Measurements from ENCODE around the gene DTX1.

The DTX1 gene

GRCh38 chr12:113056631-113057488, at the start of gene DTX1:
DTX1 (plus strand) TSS chr12:113056730; CDS start chr12:113058193, 1,463 bp downstream.
- peak in 1 of 2 donors; percentile 29 for DNase-seq (ENCODE audit: low read depth in 2 of 2)

DNA sequence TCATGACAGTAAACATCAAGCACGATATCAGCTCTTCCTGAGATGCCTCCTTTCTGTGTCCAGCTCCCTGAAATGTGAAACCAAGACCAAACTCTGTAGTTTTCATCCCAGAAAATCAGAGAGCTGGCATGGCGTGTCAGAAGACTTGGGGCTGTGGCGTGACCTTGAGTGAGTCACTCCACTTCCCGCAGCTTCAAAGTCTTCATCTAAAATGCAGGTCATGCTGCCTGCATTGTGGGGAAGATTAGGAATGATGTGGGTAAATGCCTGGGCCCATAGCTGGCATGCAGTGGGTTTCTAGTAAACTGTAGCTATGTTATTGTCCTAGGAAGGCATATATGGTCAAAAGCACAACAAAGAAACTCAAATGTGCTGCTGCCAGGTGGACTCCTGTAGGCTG, 49.4 kb upstream of the DTX1 start:
- no peak for DNase-seq (ENCODE audit: low read depth in 2 of 2)

GRCh38 chr12:113010701-113011100, 45.8 kb upstream of the DTX1 start:
- DNase-seq (ENCODE audit: low read depth in 2 of 2): no peak

DNA sequence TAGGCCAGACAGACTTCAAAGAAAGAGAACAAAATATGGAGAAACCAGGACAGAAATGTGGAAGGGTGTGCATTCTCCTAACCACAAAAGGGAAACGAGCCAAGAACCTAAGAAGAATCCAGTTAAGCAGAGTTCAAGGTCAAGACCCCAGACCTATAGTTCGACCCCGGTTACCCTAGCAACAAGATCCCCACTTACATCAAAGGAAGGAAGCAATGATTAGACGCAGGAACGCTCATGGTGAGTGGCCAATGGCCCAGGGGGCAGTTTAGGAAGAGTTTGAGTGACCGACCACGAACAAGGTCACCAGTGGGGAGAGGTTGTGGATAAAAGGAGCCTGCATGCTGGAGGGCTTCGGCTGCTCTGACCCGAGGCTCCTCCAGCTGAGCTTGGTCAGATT, 42.0 kb upstream of the DTX1 start:
- DNase-seq (ENCODE audit: low read depth in 2 of 2): no peak

DNA sequence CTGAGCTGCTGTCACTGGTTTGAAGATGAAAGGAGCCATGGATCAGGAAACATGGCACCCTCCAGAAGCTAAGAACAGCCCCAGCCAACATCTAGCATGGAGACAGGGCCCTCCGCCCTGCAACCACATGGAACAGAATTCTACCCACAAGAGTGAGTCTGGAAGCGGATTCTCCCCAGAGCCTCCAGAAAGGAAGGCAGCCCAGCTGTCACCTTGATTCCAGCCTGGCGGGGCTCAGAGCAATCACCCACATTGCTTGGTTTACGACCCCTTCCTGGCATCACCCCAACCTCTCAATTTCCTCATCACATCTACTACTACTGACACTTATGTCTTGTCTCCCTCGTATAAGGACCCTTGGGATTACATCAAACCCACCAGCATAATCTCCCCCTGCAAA, 39.7 kb upstream of the DTX1 start:
- no peak for DNase-seq (ENCODE audit: low read depth in 2 of 2)

GRCh38 chr12:113019025-113019424, 37.5 kb upstream of the DTX1 start:
- no peak for DNase-seq (ENCODE audit: low read depth in 2 of 2)

GRCh38 chr12:113021500-113021899, 35.0 kb upstream of the DTX1 start:
- no peak for DNase-seq (ENCODE audit: low read depth in 2 of 2)

GRCh38 chr12:113022563-113023297, 33.8 kb upstream of the DTX1 start:
- DNase-seq (ENCODE audit: low read depth in 2 of 2): no peak

DNA sequence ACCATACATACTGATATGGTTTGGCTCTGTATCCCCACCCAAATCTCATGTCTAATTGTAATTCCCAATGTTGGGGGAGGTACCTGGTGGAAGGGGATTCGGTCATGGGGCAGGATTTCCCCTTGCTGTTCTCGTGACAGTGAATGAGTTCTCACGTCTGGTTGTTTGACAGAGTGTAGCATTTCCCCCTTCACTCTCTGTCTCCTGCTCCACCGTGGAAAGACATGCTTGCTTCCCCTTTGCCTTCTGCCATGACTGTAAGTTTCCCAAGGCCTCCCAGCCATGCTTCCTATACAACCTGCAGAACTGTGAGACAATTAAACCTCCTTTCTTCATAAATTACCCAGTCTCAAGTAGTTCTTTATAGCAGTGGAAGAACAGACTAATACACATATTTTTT, 28.8 kb upstream of the DTX1 start:
- no peak for DNase-seq (ENCODE audit: low read depth in 2 of 2)

- DNase-seq (ENCODE audit: low read depth in 2 of 2): no peak
Measured at GRCh38 chr12:113030875-113031525, 25.5 kb upstream of the DTX1 start.

GRCh38 chr12:113039911-113040445, 16.6 kb upstream of the DTX1 start:
- no peak for DNase-seq (ENCODE audit: low read depth in 2 of 2)

- no peak for DNase-seq (ENCODE audit: low read depth in 2 of 2)
Measured at GRCh38 chr12:113040722-113041171, 15.8 kb upstream of the DTX1 start.

- DNase-seq (ENCODE audit: low read depth in 2 of 2): no peak
Measured at GRCh38 chr12:113041560-113041959, 15.0 kb upstream of the DTX1 start.

GRCh38 chr12:113043240-113043639, 13.3 kb upstream of the DTX1 start:
- no peak for DNase-seq (ENCODE audit: low read depth in 2 of 2)

GRCh38 chr12:113044516-113044915, 12.0 kb upstream of the DTX1 start:
- no peak for DNase-seq (ENCODE audit: low read depth in 2 of 2)

DNA sequence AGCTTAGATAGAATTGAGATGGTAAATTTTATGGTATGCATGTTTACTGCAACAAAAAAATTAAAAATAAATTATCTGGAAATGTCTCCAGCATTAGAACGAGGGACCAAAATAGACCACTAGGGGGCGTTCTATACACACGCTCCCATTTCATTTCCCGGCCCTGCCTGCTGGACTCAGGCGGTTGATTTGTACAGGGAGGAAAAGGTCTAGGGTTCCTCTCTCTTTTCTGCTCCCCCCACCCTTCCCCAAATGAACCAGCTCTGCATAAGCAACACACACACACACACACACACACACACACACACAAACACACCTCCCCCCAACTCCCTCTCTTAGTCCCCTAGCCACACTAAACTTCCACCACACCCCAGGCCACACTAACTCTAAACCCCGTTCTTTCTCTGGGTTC, 7.8 kb upstream of the DTX1 start:
- DNase-seq (ENCODE audit: low read depth in 2 of 2): peak; percentile 26 to 38

GRCh38 chr12:113049976-113050742, 6.4 kb upstream of the DTX1 start:
- no peak for DNase-seq (ENCODE audit: low read depth in 2 of 2)

GRCh38 chr12:113050795-113051194, 5.7 kb upstream of the DTX1 start:
- DNase-seq (ENCODE audit: low read depth in 2 of 2): no peak

DNA sequence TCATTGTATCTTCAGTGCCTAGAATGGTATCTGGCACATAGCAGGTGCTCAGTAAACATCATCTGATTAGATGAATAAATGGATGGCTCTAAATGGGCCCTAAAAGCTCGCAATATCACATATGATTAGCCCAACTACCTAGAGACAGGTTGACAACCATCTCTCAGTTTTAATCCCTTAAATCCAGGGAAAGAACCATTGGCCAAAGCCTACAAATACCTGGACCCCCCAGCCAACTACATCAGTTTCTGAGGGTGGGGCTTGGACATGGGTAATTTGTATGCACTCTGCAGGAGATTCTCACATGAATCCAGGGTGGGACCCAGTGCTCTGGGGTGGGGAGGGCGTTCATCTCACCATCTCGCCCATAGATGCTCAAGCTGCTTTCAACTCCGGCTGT, 4.8 kb upstream of the DTX1 start:
- DNase-seq (ENCODE audit: low read depth in 2 of 2): no peak

DNA sequence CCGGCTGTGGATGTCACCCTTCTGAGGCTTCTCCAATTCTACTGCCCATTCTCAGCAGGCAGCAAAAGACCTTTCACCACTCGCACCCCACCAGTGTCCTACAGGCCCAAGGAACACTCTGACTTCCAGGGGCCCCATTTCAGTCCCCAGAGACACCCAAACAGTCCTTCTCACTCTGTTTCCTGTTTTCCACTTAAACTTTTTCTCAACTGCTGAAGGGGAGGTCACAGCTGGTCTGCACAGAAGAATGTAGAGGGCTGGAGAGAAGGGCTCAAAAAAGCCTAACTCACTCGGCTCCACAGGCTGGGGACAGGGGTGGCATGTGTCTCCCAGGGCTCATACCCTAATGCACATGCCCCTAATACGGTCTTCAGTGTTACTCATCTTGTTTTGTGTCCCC, 4.2 kb upstream of the DTX1 start:
- DNase-seq (ENCODE audit: low read depth in 2 of 2): no peak

DNA sequence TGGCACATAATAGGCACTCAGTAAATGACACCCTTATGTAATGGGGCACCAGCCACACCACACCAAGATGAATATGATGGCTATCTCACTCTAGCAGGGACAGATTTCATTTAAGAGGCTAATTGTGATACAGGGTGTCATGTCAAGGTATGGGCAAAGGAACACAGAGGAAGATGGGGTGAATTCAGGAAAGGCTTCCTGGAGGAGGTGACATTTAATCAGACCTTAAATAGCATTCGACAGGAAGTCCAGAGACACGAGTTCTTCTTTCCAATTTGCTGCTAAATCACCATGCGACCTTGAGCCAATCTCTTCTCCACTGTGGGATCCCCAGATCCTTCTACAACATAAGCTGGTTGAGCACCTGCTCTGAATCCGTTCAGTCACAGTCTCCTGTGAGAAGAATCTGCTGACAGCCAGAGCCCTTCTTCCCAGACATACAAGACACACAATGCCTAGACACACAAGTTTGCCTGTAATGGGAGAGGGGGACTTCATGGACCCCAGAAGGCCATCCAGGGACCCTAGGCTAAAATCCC, 1.5 kb upstream of the DTX1 start:
- DNase-seq (ENCODE audit: low read depth in 2 of 2): no peak

Data from stimulated activated CD8-positive, alpha-beta memory T cell treated with anti-CD3 and anti-CD28 coated beads, Interleukin-7, amount 100 ng/mL, for 4 hours (primary cell).